ENCODE data around the gene PDE4B.

Gene PDE4B

GRCh38 chr1:66399888-66400529 lies 607.3 kb downstream of the PDE4B start:
- Histone ChIP-seq H3K4me2 (ENCODE audit: low read length) (peak overlapping the region; percentile 94), H3K36me3 (replicated peaks; ENCODE audit: low read depth, low read length) (no peaks in the 10 kb centered on the region), H2AFZ (ENCODE audit: low read depth, low read length) (no peak overlapping the region), H4K20me1 (ENCODE audit: insufficient read depth, low read length) (no peaks in the 10 kb centered on the region), H3K9me3 (ENCODE audit: insufficient read depth, low read length) (no peaks in the 10 kb centered on the region; the same call in 1 of the 2 replicates), H3K9ac (ENCODE audit: low read length) (peak overlapping the region; percentile 59; the same call in 1 of the 2 replicates), H3K4me1 (ENCODE audit: low read length) (peaks cover 87% of the 10 kb centered on the region), H3K4me3 (ENCODE audit: low read length) (peak overlapping the region; percentile 66), H3K79me2 (ENCODE audit: low read length) (no peaks in the 10 kb centered on the region), H3K27me3 (ENCODE audit: low read depth, low read length) (no peaks in the 10 kb centered on the region), H3K27ac (ENCODE audit: low read length) (peak overlapping the region; percentile 96)
- no peak for TF ChIP-seq CTCF (IDR thresholded peaks at IDR 0.05; ENCODE audit: low read depth, low read length)

GRCh38 chr1:66400660-66401059 lies 608.0 kb downstream of the PDE4B start:
- Histone ChIP-seq H3K79me2 (ENCODE audit: low read length) (no peaks in the 10 kb centered on the region), H3K36me3 (replicated peaks; ENCODE audit: low read depth, low read length) (no peaks in the 10 kb centered on the region), H3K4me3 (ENCODE audit: low read length) (0 out of 2 replicates have a peak overlapping the region, but pooled peaks have one; percentile 10), H3K27ac (ENCODE audit: low read length) (peak overlapping the region; percentile 96), H4K20me1 (ENCODE audit: insufficient read depth, low read length) (no peaks in the 10 kb centered on the region), H3K9me3 (ENCODE audit: insufficient read depth, low read length) (no peaks in the 10 kb centered on the region; the same call in 1 of the 2 replicates), H3K4me2 (ENCODE audit: low read length) (peak overlapping the region; percentile 94), H2AFZ (ENCODE audit: low read depth, low read length) (no peak overlapping the region), H3K9ac (ENCODE audit: low read length) (peak overlapping the region; percentile 44), H3K4me1 (ENCODE audit: low read length) (peaks cover 80% of the 10 kb centered on the region), H3K27me3 (ENCODE audit: low read depth, low read length) (no peaks in the 10 kb centered on the region)
- TF ChIP-seq EZH2phosphoT487 (IDR thresholded peaks at IDR 0.05; ENCODE audit: low read depth) = no peak
- TF ChIP-seq CTCF (IDR thresholded peaks at IDR 0.05; ENCODE audit: low read depth, low read length) = no peak

DNA sequence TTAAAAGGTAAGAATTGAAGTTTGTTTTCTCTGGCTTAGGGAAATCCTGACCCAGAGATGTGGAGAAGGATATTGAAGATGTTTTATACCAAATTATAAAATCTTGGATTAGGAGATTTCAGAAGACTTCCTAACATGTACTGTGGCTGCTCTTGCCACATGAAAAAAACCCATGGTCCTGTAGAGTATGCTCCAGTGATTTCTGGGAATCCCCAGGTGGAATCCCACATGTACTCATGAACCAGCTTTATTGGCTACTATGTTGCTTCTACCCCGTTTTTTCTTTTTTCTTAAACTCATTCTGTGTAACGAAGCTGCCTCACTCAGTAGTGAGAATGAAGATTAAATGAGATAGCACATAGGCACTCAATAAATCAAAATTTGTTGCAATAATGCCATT lies 608.5 kb downstream of the PDE4B start:
- TF ChIP-seq EZH2phosphoT487 (IDR thresholded peaks at IDR 0.05; ENCODE audit: low read depth) (no peak), CTCF (IDR thresholded peaks at IDR 0.05; ENCODE audit: low read depth, low read length) (no peak)
- peak overlapping the region; percentile 40; the same call in 1 of the 2 replicates for H3K4me3 ChIP-seq (ENCODE audit: low read length)
- H3K9ac ChIP-seq (ENCODE audit: low read length) = peak overlapping the region; percentile 44; the same call in 1 of the 2 replicates
- H3K4me2 ChIP-seq (ENCODE audit: low read length) = peak overlapping the region; percentile 94
- H3K27me3 ChIP-seq (ENCODE audit: low read depth, low read length) = no peaks in the 10 kb centered on the region
- H2AFZ ChIP-seq (ENCODE audit: low read depth, low read length) = no peak overlapping the region
- H3K36me3 ChIP-seq (replicated peaks; ENCODE audit: low read depth, low read length) = no peaks in the 10 kb centered on the region
- no peaks in the 10 kb centered on the region for H3K79me2 ChIP-seq (ENCODE audit: low read length)
- H3K4me1 ChIP-seq (ENCODE audit: low read length) = peaks cover 74% of the 10 kb centered on the region
- peak overlapping the region; percentile 96 for H3K27ac ChIP-seq (ENCODE audit: low read length)
- H3K9me3 ChIP-seq (ENCODE audit: insufficient read depth, low read length) = no peaks in the 10 kb centered on the region; the same call in 1 of the 2 replicates
- no peaks in the 10 kb centered on the region for H4K20me1 ChIP-seq (ENCODE audit: insufficient read depth, low read length)

DNA sequence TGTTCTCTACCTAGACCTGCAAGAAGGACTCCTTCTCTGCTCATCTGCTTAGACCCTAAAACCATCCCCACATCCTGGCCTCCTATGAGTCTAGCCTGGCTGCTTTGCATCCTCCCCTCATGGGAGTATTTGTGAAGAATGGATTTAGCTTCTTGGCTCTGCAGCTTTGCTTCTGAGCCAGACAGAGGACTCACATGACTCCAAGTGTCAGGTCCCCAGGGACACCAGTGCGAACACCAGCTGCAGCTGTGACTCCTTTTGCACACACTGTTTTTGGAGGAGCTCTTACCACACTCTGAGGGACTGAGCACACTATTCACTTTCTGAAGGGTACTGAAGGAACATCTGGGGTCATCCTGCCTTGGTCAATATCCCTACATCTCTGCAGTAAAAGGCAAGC lies 609.5 kb downstream of the PDE4B start:
- H3K4me2 ChIP-seq (ENCODE audit: low read length) = peak overlapping the region; percentile 94

More for the DNA sequence above, 609.5 kb downstream of the PDE4B start:
- Histone ChIP-seq H2AFZ (ENCODE audit: low read depth, low read length) (no peak overlapping the region), H3K4me1 (ENCODE audit: low read length) (peaks cover 65% of the 10 kb centered on the region), H3K27ac (ENCODE audit: low read length) (peak overlapping the region; percentile 96), H4K20me1 (ENCODE audit: insufficient read depth, low read length) (no peaks in the 10 kb centered on the region), H3K4me3 (ENCODE audit: low read length) (peak overlapping the region; percentile 40), H3K9me3 (ENCODE audit: insufficient read depth, low read length) (no peaks in the 10 kb centered on the region; the same call in 1 of the 2 replicates), H3K36me3 (replicated peaks; ENCODE audit: low read depth, low read length) (no peaks in the 10 kb centered on the region), H3K79me2 (ENCODE audit: low read length) (no peaks in the 10 kb centered on the region), H3K27me3 (ENCODE audit: low read depth, low read length) (no peaks in the 10 kb centered on the region), H3K9ac (ENCODE audit: low read length) (peak overlapping the region; percentile 44)
- TF ChIP-seq EZH2phosphoT487 (IDR thresholded peaks at IDR 0.05; ENCODE audit: low read depth) (no peak), CTCF (IDR thresholded peaks at IDR 0.05; ENCODE audit: low read depth, low read length) (no peak)
